HL-60 (cell line): ENCODE data around the gene TTC16.

Experiments
- CTCF ChIP-seq: IDR thresholded peaks from one replicate; pipeline ENCODE4 v1.5.1; 2011; ENCODE audit warnings: low read length, control low read depth, inconsistent platforms; ENCODE audit not compliant: insufficient read depth
- POLR2AphosphoS5 ChIP-seq: IDR thresholded peaks from 2 replicates; pipeline ENCODE4 v1.6.1; 2012; ENCODE audit warnings: low read depth

- no peak for TF ChIP-seq POLR2AphosphoS5
- no peak for TF ChIP-seq CTCF
Observed at GRCh38 chr9:127680226-127680625, 35.7 kb upstream of the TTC16 start.
